Neural crest cell (in vitro differentiated cells): Measurements from ENCODE around the gene IGFBP5. TPM values are rescaled to one million over a fixed set of nuclear protein-coding genes. Genes with fewer than 3 reads are reported as not detected.

ENCODE experiments used
- DNase-seq: peaks from one replicate; pipeline ENCODE4 v3.0.0; 2021; ENCODE audit warnings: low read depth, mixed read lengths, low spot score
- H3K27ac Mint-ChIP-seq: one replicate; pipeline ENCODE4 v1.8.0; 2021; ENCODE audit warnings: mild to moderate bottlenecking, mixed read lengths; ENCODE audit not compliant: unreplicated experiment
- H3K27me3 Mint-ChIP-seq: 2 replicates; pipeline ENCODE4 v1.8.0; 2021; ENCODE audit warnings: low read depth, mild to moderate bottlenecking, mixed read lengths
- H3K36me3 Mint-ChIP-seq: 2 replicates; pipeline ENCODE4 v1.8.0; 2021; ENCODE audit warnings: low read depth, mild to moderate bottlenecking, mixed read lengths
- H3K4me1 Mint-ChIP-seq: 2 replicates; pipeline ENCODE4 v1.8.0; 2021; ENCODE audit warnings: mixed read lengths
- H3K4me3 Mint-ChIP-seq: one replicate; pipeline ENCODE4 v1.8.0; 2021; ENCODE audit warnings: mild to moderate bottlenecking, mixed read lengths
- H3K9me3 Mint-ChIP-seq: 2 replicates; pipeline ENCODE4 v1.8.0; 2021; ENCODE audit warnings: mixed read lengths
- CTCF ChIP-seq: fragments of 200-600 bp; sonication (generic); conservative IDR thresholded peaks from 2 replicates; pipeline ENCODE4 v1.5.0; 2021; ENCODE audit warnings: antibody characterized with exemption, mild to moderate bottlenecking
- total RNA-seq: library from RNA; stranded (reverse); gene quantifications from 2 replicates; pipeline ENCODE4 v1.2.1, GENCODE V29; 2021

IGFBP5 gene
- total RNA-seq, 1 donor from 2014 or later, result 140 TPM

- Mint-ChIP-seq H3K27ac (peak overlapping the region; percentile 24), H3K4me3 (no peak overlapping the region), H3K4me1 (peaks cover 37% of the 10 kb centered on the region), H3K27me3 (no peaks in the 10 kb centered on the region), H3K36me3 (no peaks in the 10 kb centered on the region), H3K9me3 (no peaks in the 10 kb centered on the region)
- TF ChIP-seq CTCF, result no peak
- no peak for DNase-seq
Observed at GRCh38 chr2:216715402-216715974, 20.1 kb upstream of the IGFBP5 start.

GRCh38 chr2:216714376-216714775 lies 19.0 kb upstream of the IGFBP5 start:
- no peaks in the 10 kb centered on the region for H3K9me3 Mint-ChIP-seq
- no peaks in the 10 kb centered on the region for H3K27me3 Mint-ChIP-seq
- DNase-seq, result no peak
- no peak overlapping the region for H3K4me3 Mint-ChIP-seq
- no peak overlapping the region for H3K27ac Mint-ChIP-seq
- no peak for TF ChIP-seq CTCF
- H3K36me3 Mint-ChIP-seq, result peaks cover 3% of the 10 kb centered on the region
- peaks cover 38% of the 10 kb centered on the region for H3K4me1 Mint-ChIP-seq

- no peak overlapping the region for H3K27ac Mint-ChIP-seq
- H3K27me3 Mint-ChIP-seq, result no peaks in the 10 kb centered on the region
Observed at GRCh38 chr2:216713691-216714336, 18.5 kb upstream of the IGFBP5 start.

GRCh38 chr2:216711348-216711747 lies 16.0 kb upstream of the IGFBP5 start:
- no peak for DNase-seq
- Mint-ChIP-seq H3K27ac (no peak overlapping the region), H3K9me3 (peaks cover 4% of the 10 kb centered on the region), H3K27me3 (no peaks in the 10 kb centered on the region), H3K4me1 (peaks cover 29% of the 10 kb centered on the region), H3K4me3 (no peak overlapping the region), H3K36me3 (peaks cover 5% of the 10 kb centered on the region)
- no peak for TF ChIP-seq CTCF

More at GRCh38 chr2:216713691-216714336, 18.5 kb upstream of the IGFBP5 start:
- peaks cover 3% of the 10 kb centered on the region for H3K9me3 Mint-ChIP-seq
- no peak for DNase-seq
- H3K36me3 Mint-ChIP-seq, result peaks cover 5% of the 10 kb centered on the region
- peaks cover 38% of the 10 kb centered on the region for H3K4me1 Mint-ChIP-seq
- no peak for TF ChIP-seq CTCF
- H3K4me3 Mint-ChIP-seq, result no peak overlapping the region

GRCh38 chr2:216710551-216711301 lies 15.4 kb upstream of the IGFBP5 start:
- H3K9me3 Mint-ChIP-seq, result peaks cover 4% of the 10 kb centered on the region

More at GRCh38 chr2:216710551-216711301, 15.4 kb upstream of the IGFBP5 start:
- peaks cover 29% of the 10 kb centered on the region for H3K4me1 Mint-ChIP-seq
- H3K4me3 Mint-ChIP-seq, result no peak overlapping the region
- peak overlapping the region; percentile 32 for H3K27ac Mint-ChIP-seq
- TF ChIP-seq CTCF, result no peak
- no peak for DNase-seq
- H3K27me3 Mint-ChIP-seq, result no peaks in the 10 kb centered on the region
- H3K36me3 Mint-ChIP-seq, result peaks cover 5% of the 10 kb centered on the region
